Nephron progenitor cell (in vitro differentiated cells): ENCODE data around the gene CYP2C18.
"Not testable (repeated sequence)": the region's sequence is repeated elsewhere in the genome, so short reads cannot be mapped to it uniquely, and the experiment has no call there.

Experiments
- DNase-seq: peaks from one replicate; pipeline ENCODE4 v3.0.0; 2021
- H3K27ac Mint-ChIP-seq: 2 replicates; pipeline ENCODE4 v1.8.0; 2021; ENCODE audit warnings: mild to moderate bottlenecking, moderate library complexity, mixed read lengths
- H3K27me3 Mint-ChIP-seq: 2 replicates; pipeline ENCODE4 v1.8.0; 2021; ENCODE audit warnings: mild to moderate bottlenecking, low read depth, mixed read lengths; ENCODE audit not compliant: poor library complexity
- H3K36me3 Mint-ChIP-seq: 2 replicates; pipeline ENCODE4 v1.8.0; 2021; ENCODE audit warnings: low read depth, mixed read lengths
- H3K4me1 Mint-ChIP-seq: 2 replicates; pipeline ENCODE4 v1.8.0; 2021; ENCODE audit warnings: mixed read lengths
- H3K4me3 Mint-ChIP-seq: 2 replicates; pipeline ENCODE4 v1.8.0; 2021; ENCODE audit warnings: mild to moderate bottlenecking, moderate library complexity, mixed read lengths
- H3K9me3 Mint-ChIP-seq: 2 replicates; pipeline ENCODE4 v1.8.0; 2021; ENCODE audit warnings: mild to moderate bottlenecking, moderate library complexity, mixed read lengths
- CTCF ChIP-seq: fragments of 200-600 bp; sonication (generic); IDR thresholded peaks from 2 replicates; pipeline ENCODE4 v1.5.0; 2021; ENCODE audit warnings: antibody characterized with exemption

CYP2C18 gene

GRCh38 chr10:94683214-94684054 lies at the start of gene CYP2C18:
TSS of gene CYP2C18 (plus strand) at chr10:94683729. CDS start at chr10:94683820, 91 bp downstream.
- no peaks in the 10 kb centered on the region for H3K4me1 Mint-ChIP-seq
- peaks cover 10% of the 10 kb centered on the region for H3K9me3 Mint-ChIP-seq
- TF ChIP-seq CTCF = no peak
- no peaks in the 10 kb centered on the region for H3K36me3 Mint-ChIP-seq
- no peak within 1 kb of the TSS for H3K27ac Mint-ChIP-seq
- H3K4me3 Mint-ChIP-seq = no peak within 1 kb of the TSS
- H3K27me3 Mint-ChIP-seq = no peaks in the 10 kb centered on the region
- no peak for DNase-seq

GRCh38 chr10:94638097-94638496 lies 45.4 kb upstream of the CYP2C18 start:
- H3K27me3 Mint-ChIP-seq, H3K36me3 Mint-ChIP-seq, H3K4me3 Mint-ChIP-seq, H3K27ac Mint-ChIP-seq, DNase-seq, H3K4me1 Mint-ChIP-seq: not testable (repeated sequence)
- peaks cover 68% of the 10 kb centered on the region for H3K9me3 Mint-ChIP-seq

- peaks cover 9% of the 10 kb centered on the region for H3K27me3 Mint-ChIP-seq
- H3K4me1 Mint-ChIP-seq = no peaks in the 10 kb centered on the region
- H3K4me3 Mint-ChIP-seq = no peak overlapping the region
- H3K36me3 Mint-ChIP-seq = peaks cover 6% of the 10 kb centered on the region
- H3K27ac Mint-ChIP-seq = no peak overlapping the region
- no peak for TF ChIP-seq CTCF
- H3K9me3 Mint-ChIP-seq = peaks cover 53% of the 10 kb centered on the region
- no peak for DNase-seq
These were observed 43.6 kb upstream of the CYP2C18 start for GRCh38 chr10:94639902-94640301.

- TF ChIP-seq CTCF = no peak
- H3K4me3 Mint-ChIP-seq = no peak overlapping the region
- no peak for DNase-seq
- no peak overlapping the region for H3K27ac Mint-ChIP-seq
- no peaks in the 10 kb centered on the region for H3K4me1 Mint-ChIP-seq
- peaks cover 46% of the 10 kb centered on the region for H3K9me3 Mint-ChIP-seq
- peaks cover 6% of the 10 kb centered on the region for H3K36me3 Mint-ChIP-seq
- peaks cover 8% of the 10 kb centered on the region for H3K27me3 Mint-ChIP-seq
These were observed 43.0 kb upstream of the CYP2C18 start for GRCh38 chr10:94640562-94640961.

GRCh38 chr10:94641480-94641879 lies 42.0 kb upstream of the CYP2C18 start:
- H3K27ac Mint-ChIP-seq = no peak overlapping the region
- DNase-seq = no peak
- no peak overlapping the region for H3K4me3 Mint-ChIP-seq
- peaks cover 6% of the 10 kb centered on the region for H3K36me3 Mint-ChIP-seq
- H3K9me3 Mint-ChIP-seq = peaks cover 37% of the 10 kb centered on the region
- no peak for TF ChIP-seq CTCF
- H3K4me1 Mint-ChIP-seq = no peaks in the 10 kb centered on the region
- H3K27me3 Mint-ChIP-seq = peaks cover 6% of the 10 kb centered on the region

- no peak overlapping the region for H3K27ac Mint-ChIP-seq
- DNase-seq = no peak
- H3K36me3 Mint-ChIP-seq = no peaks in the 10 kb centered on the region
- H3K4me1 Mint-ChIP-seq = no peaks in the 10 kb centered on the region
- peaks cover 8% of the 10 kb centered on the region for H3K9me3 Mint-ChIP-seq
- no peak for TF ChIP-seq CTCF
- no peak overlapping the region for H3K4me3 Mint-ChIP-seq
- peaks cover 3% of the 10 kb centered on the region for H3K27me3 Mint-ChIP-seq
These were observed 39.2 kb upstream of the CYP2C18 start for GRCh38 chr10:94644352-94644751.
